Melanocyte of skin (primary cell): ENCODE data around the gene BRD3OS. TPM values are rescaled to one million over a fixed set of nuclear protein-coding genes. Genes with fewer than 3 reads are reported as not detected.

ENCODE experiments used
- total RNA-seq, 2 donors: library from RNA; depleted of rRNA; stranded (reverse); fragments of >200 nt; gene quantifications; 2 replicates each; pipeline ENCODE4 v1.2.3, GENCODE V29; 2012

The BRD3OS gene, protein sequence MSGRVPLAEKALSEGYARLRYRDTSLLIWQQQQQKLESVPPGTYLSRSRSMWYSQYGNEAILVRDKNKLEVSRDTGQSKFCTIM
- total RNA-seq, result 10 to 100 TPM; 12.3 to 16.5 TPM

DNA sequence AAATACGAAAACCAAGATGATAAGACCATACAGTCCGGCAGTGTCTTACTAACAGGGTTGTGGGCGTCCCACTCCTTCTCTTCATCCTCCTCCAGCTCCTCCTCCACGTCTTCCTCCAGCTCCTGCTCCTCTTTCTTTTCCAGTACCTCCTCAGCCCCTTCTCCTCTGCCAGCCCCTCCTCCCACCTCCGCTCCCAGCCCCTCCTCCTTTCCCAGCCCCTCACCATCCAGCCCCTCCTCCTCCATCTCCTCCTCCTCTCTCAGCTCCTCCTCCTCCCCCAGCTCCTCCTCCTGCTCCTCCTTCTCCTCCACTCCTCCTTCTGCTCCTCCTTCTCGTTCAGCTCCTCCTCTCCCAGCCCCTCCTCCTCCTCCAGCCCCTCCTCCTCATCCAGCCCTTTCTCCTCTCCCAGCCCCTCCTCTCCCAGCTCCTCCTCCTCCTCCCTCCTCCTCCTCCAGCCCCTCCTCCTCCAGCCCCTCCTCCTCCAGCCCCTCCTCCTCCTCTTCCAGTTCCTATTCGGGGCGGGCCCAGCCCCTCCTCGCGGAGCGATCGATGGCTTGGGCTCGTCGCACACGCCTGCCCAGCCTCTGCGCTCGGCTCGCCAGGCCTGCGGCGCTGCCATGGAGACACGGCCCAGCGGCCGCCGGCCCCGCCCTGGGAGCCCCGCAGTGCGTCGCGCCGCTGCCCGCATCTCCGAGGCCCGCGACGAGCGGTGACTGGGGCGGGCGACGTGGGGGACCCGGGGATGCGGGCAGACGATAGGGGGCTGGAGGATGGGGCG lies at the start of gene BRD3OS:
TSS of gene BRD3OS (plus strand) at position 654 of the 778 bp plus-strand sequence. CDS start 1,267 bp downstream, outside the sequence.

DNA sequence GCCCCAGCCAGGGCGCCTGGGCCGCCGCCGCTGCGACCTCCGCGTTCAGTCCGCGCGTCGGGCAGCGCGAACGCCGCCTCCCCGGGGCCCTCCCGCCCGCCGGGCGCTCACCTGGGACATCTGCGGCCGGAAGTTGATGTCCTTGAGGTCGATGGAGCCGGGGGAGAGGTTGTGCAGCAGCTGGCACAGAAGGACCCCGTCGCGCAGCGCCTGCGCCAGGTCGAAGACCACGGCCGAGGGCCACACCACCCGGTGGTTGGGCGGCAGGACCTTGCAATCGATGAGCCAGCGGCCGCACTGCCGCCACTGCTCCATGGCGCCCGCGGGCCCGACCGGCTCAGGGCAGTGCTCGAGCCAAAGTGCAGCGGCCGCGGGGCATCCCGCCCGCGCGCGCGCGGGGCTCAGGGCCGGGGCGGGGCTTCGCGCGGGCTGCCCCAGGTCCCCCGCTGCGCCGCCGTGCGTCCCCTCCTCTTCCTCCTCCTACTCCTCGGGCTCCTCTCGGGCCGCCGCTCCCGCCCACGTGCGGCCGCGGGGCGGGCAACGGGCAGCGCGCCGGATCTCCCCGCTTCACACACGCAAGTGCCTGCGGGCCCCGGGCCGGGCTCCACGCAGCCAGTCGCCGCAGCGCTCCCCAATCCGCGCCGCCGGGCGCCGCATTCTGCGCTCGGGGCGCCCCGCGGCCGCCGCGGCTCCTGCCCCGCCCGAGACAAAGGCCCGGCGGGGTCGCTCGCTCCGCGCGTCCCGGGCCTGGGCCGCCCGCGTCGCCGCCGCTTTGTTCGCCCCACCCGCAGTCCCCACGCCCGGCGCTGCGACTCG lies 33.1 kb upstream of the BRD3OS start, which contains the start of gene VAV2:
TSS of gene VAV2 (minus strand) at position 361 of the 816 bp plus-strand sequence. CDS start at position 315, 46 bp downstream.

DNA sequence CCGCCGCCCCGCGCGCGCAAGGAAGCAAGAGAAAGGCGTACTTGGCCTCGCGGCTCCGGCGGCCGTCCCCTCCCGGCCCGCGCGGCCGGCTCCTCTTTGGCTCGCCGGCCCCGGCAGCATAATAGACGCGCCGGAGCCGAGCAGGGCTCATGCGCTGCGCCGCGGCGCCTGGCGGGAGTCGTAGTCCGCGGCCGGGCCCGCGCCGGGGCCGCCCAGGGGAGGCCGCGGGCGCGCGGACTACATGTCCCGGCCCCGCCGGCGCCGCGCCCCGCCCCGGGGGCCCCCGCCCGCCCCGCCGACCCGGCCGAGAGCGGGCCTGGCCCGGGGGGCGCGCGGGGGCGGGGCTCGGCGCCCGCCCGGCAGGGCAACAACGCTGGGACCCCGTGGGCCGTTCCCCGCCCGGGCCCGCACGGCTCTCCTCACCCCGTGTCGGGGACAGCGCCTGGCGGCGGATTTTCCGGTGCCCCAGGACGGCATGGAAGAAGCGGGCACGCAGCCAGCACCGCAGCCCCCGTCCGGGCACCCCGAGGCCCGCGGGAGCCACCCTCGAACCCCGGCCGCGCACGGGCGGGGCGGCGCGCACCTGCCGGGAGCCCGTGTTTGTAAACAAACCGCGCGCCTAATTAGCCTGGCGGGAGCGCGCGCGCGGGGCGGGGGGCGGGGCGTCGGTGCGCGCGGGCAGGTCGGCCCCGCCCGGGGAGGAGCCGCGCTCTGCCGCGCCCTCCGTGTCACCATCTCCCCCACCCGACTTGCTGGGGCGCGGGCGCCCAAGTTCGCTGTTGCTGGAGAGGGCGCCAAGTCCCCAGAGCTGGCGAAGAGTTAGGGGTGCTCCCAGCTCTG lies 42.8 kb downstream of the BRD3OS start, which contains the start of gene BRD3:
TSS of gene BRD3 (minus strand) at position 123 of the 840 bp plus-strand sequence. CDS start 14,549 bp downstream, outside the sequence.

Other genes with a start within 250 kb of the BRD3OS start
- 1 to 10 TPM; 3.4 to 5.7 TPM for gene VAV2, start 33.2 kb upstream of the BRD3OS start, total RNA-seq
- gene BRD3, start 42.5 kb downstream of the BRD3OS start, total RNA-seq, result 1 to 10 TPM; 2.4 to 8.7 TPM
- gene WDR5, start 110.6 kb downstream of the BRD3OS start, total RNA-seq, result 10 to 100 TPM; 16.9 to 26.0 TPM
- not detected for gene RNU6ATAC, start 139.1 kb downstream of the BRD3OS start, total RNA-seq